Heart right ventricle (tissue), 16 donors: ENCODE data around the gene CPEB2. TPM values are rescaled to one million over a fixed set of nuclear protein-coding genes. Genes with fewer than 3 reads are reported as not detected.

ENCODE experiments used
- ATAC-seq, 8 donors: fragments of 200-7000 bp; cut with Tn5 transposase; one replicate each; pipeline ENCODE4 v1.9.1; 2020; ENCODE audit warnings: mild to moderate bottlenecking in 8 of 8, moderate library complexity in 8 of 8, moderate number of reproducible peaks in 1 of 8
- DNase-seq, 2 donors: peaks; one replicate each; pipeline ENCODE4 v3.0.0-alpha.2; 2020
- H3K27ac ChIP-seq, 10 donors: fragments of 200-600 bp; sonication (generic) in 2 of 10; one replicate each; pipeline versions ENCODE4 v1.5.0 to v1.8.0; 2020 to 2022; ENCODE audit warnings: mild to moderate bottlenecking in 3 of 10
- H3K27me3 ChIP-seq, 7 donors: fragments of 200-600 bp; one replicate each; pipeline ENCODE4 v1.8.0; 2021 to 2022; ENCODE audit warnings: mild to moderate bottlenecking in 2 of 7
- H3K36me3 ChIP-seq, 9 donors: fragments of 200-600 bp; sonication (generic) in 1 of 9; one replicate each; pipeline versions ENCODE4 v1.5.0 to v1.8.0; 2020 to 2022; ENCODE audit warnings: mild to moderate bottlenecking in 2 of 9
- H3K4me1 ChIP-seq, 9 donors: fragments of 200-600 bp; sonication (generic) in 1 of 9; one replicate each; pipeline versions ENCODE4 v1.5.0 to v1.8.0; 2020 to 2022; ENCODE audit warnings: mild to moderate bottlenecking in 4 of 9
- H3K4me3 ChIP-seq, 10 donors: fragments of 200-600 bp; sonication (generic) in 2 of 10; one replicate each; pipeline versions ENCODE4 v1.5.0 to v1.8.0; 2020 to 2022; ENCODE audit warnings: mild to moderate bottlenecking in 7 of 10, moderate library complexity in 2 of 10
- H3K9me3 ChIP-seq, 11 donors: fragments of 200-600 bp in 10 of 11; sonication (generic) in 2 of 11; one replicate each; pipeline versions ENCODE4 v1.5.0 to v1.8.0; 2013 to 2022; ENCODE audit warnings: mild to moderate bottlenecking in 2 of 11, control low read depth in 1 of 11, moderate library complexity in 1 of 11
- CTCF ChIP-seq, 9 donors: fragments of 200-600 bp; sonication (generic) in 2 of 9; IDR thresholded peaks; one replicate each; pipeline versions ENCODE4 v1.5.0 to v1.8.0; 2021 to 2022; ENCODE audit warnings: antibody characterized with exemption in 9 of 9, mild to moderate bottlenecking in 5 of 9, moderate library complexity in 1 of 9
- WGBS, 2 donors: extraction: QIAGEN DNeasy Blood & Tissue Kit; methylation state at CpG; one replicate each; pipeline ENCODE4 v1.1.7; 2013; ENCODE audit warnings: inconsistent platforms in 1 of 2; 5-methylcytosine and 5-hydroxymethylcytosine counted together
- intact Hi-C, 10 donors: fragments of 100-400 bp; cut with DNase I; formaldehyde crosslinking; loops; one replicate each; pipeline versions ENCODE4 v1.11.1 to v1.14.2; 2022
- polyA plus RNA-seq, 2 donors: library from polyadenylated mRNA; stranded (reverse); fragments of 200-250 nt; gene quantifications; one replicate each; pipeline ENCODE4 v1.2.3, GENCODE V29; 2013
- total RNA-seq, 10 donors: library from RNA; stranded (reverse); fragmentation: NEBNext Ultra II Directional in 3 of 10; extraction: Animal tissue kit (Norgen Biotek cat#: 25700) in 3 of 10; gene quantifications; one replicate each; pipeline versions ENCODE4 v1.2.1 to v1.2.4, GENCODE V29; 2021 to 2023
- donor health status: Arrhythmogenic right ventricular cardiomyopathy.
- donor health status: ischemic (EF 13 %, LVEDD 7.1; RV severe dilation, severe dysfunction).
- donor health status: healthy with polysubstance abuse.
- donor health status: DM: no; HTN: yes; CAD: no.
- donor health status: DM: no; HTN: no; CAD: no.
- donor health status: ischemic (EF 25% LVEDD 6.9; RV normal size, moderate dysfunction).
- donor health status: ischemic (EF 25% LVEDD 5.7; RV mildly dilated, moderate dysfunction).
- donor health status: healthy.
- donor health status: DM: yes; HTN: yes; CAD: no.
- donor health status: Ischemic cardiomyopathy.
- donor health status: ischemic (EF 35%, LVEDD 5.7; RV mildly dilated, moderate dysfunction).
- donor health status: nonischemic (EF 11% LVEDD 7.7; RV severe dilation, severe dysfunction).
- donor health status: DM: yes; HTN: yes; CAD: no.
- donor health status: PGD.
- donor health status: ischemic (EF 29% LVEDD 5.4; RV normal size, mild dysfunction).
- donor health status: nonischemic (EF 23%, LVEDD 6.1; RV moderate dilation, normal function).

CPEB2 gene
- total and polyA plus RNA-seq, 12 donors: 2.4 to 31.8 (median 21.1) TPM

GRCh38 chr4:15034071-15034764 is 31.9 kb downstream of the CPEB2 start:
- Histone ChIP-seq H3K27ac (peak overlapping the region in 9 of 10 donors; percentile 3 to 57 (median 33)), H3K9me3 (no peaks in the 10 kb centered on the region), H3K4me3 (peak overlapping the region in 4 of 10 donors; percentile 1 to 24 (median 6)), H3K27me3 (no peaks in the 10 kb centered on the region), H3K36me3 (peaks cover 0 to 32% (median 0%) of the 10 kb centered on the region in 9 donors), H3K4me1 (peaks cover 2 to 83% (median 63%) of the 10 kb centered on the region in 9 donors)
- intact Hi-C loops: loop anchor here in 1 of 10 donors (10.0 kb wide), 1 partner anchor 621 kb away; the partner anchor contains the start of gene FBXL5
- DNase-seq (peak in 1 of 2 donors; percentile 13), ATAC-seq (peak in 7 of 8 donors; percentile 38 to 80 (median 68))
- no peak for TF ChIP-seq CTCF (IDR thresholded peaks at IDR 0.05)
- 63 to 75% methylated on average over 6 of the region's 6 CpGs for WGBS, 2 donors

GRCh38 chr4:15035159-15035558 is 32.9 kb downstream of the CPEB2 start:
- H3K36me3 ChIP-seq: peaks cover 0 to 32% (median 0%) of the 10 kb centered on the region in 9 donors
- intact Hi-C loops: loop anchor here in 1 of 10 donors (10.0 kb wide), 1 partner anchor 620 kb away; the partner anchor contains the start of gene FBXL5
- no peak for TF ChIP-seq CTCF (IDR thresholded peaks at IDR 0.05)
- no peaks in the 10 kb centered on the region for H3K9me3 ChIP-seq
- H3K27ac ChIP-seq: peak overlapping the region in 4 of 10 donors; percentile 3 to 40 (median 20)
- DNase-seq (no peak), ATAC-seq (peak in 1 of 8 donors; percentile 34)
- no peaks in the 10 kb centered on the region for H3K27me3 ChIP-seq
- peak overlapping the region in 1 of 10 donors; percentile 11 for H3K4me3 ChIP-seq
- H3K4me1 ChIP-seq: peaks cover 2 to 78% (median 60%) of the 10 kb centered on the region in 9 donors

GRCh38 chr4:15037923-15038541 is 35.8 kb downstream of the CPEB2 start:
- Histone ChIP-seq H3K27ac (peak overlapping the region in 1 of 10 donors; percentile 1), H3K36me3 (peaks cover 0 to 49% (median 0%) of the 10 kb centered on the region in 9 donors), H3K27me3 (no peaks in the 10 kb centered on the region), H3K9me3 (no peaks in the 10 kb centered on the region), H3K4me3 (no peak overlapping the region), H3K4me1 (peaks cover 0 to 73% (median 51%) of the 10 kb centered on the region in 9 donors)
- TF ChIP-seq CTCF (IDR thresholded peaks at IDR 0.05): no peak
- intact Hi-C loops: loop anchor here in 1 of 10 donors (10.0 kb wide), 1 partner anchor 617 kb away; the partner anchor contains the start of gene FBXL5
- DNase-seq (no peak), ATAC-seq (no peak)

- Histone ChIP-seq H3K4me1 (peaks cover 0 to 62% (median 24%) of the 10 kb centered on the region in 9 donors), H3K27me3 (no peaks in the 10 kb centered on the region), H3K4me3 (no peak overlapping the region), H3K36me3 (peaks cover 0 to 27% (median 0%) of the 10 kb centered on the region in 9 donors), H3K27ac (peak overlapping the region in 2 of 10 donors; percentile 17), H3K9me3 (no peaks in the 10 kb centered on the region)
- no peak for TF ChIP-seq CTCF (IDR thresholded peaks at IDR 0.05)
- DNase-seq (no peak), ATAC-seq (peak in 1 of 8 donors; percentile 28)
- WGBS, 2 donors: 81 to 90% methylated on average over 3 of the region's 3 CpGs
- intact Hi-C loops: no loop called here
Observed at GRCh38 chr4:15040916-15041463, 38.7 kb downstream of the CPEB2 start.
